Panc1 (cell line): ENCODE measurements around the gene TMEM273. TPM values are rescaled to one million over a fixed set of nuclear protein-coding genes. Genes with fewer than 3 reads are reported as not detected.

Source experiments
- ATAC-seq: fragments of 200-7000 bp; cut with Tn5 transposase; 2 replicates; pipeline ENCODE4 v1.9.1; 2020; ENCODE audit warnings: mild to moderate bottlenecking, moderate library complexity
- BruUV-seq: library from RNA; stranded (reverse); fragments of 400-500 nt; replicated peaks from 2 replicates; lab custom pipeline; 2021; lab: Mats Ljungman, UMichigan
- CTCF ChIA-PET: fragments of 300-600 bp; sonication (Branson Sonifier 250); formaldehyde crosslinking; loops from one replicate; lab custom pipeline; 2022; ENCODE audit warnings: antibody characterized with exemption; lab: Charles Lee
- POLR2A ChIA-PET: fragments of 300-600 bp; sonication (Branson Sonifier 250); formaldehyde crosslinking; loops from one replicate; lab custom pipeline; 2022; ENCODE audit warnings: antibody characterized with exemption; lab: Charles Lee
- DNase-seq: peaks from one replicate; pipeline ENCODE4 v3.0.0-alpha.2; 2010; ENCODE audit warnings: low read depth, low spot score
- H3K27ac ChIP-seq: 2 replicates; pipeline ENCODE4 v1.5.1; 2011; ENCODE audit warnings: mild to moderate bottlenecking, low read length, inconsistent platforms
- H3K27me3 ChIP-seq: fragments of 200-500 bp; sonication (Bioruptor generic); 2 replicates; pipeline ENCODE4 v1.6.0; 2014; ENCODE audit warnings: low read length, inconsistent platforms; ENCODE audit not compliant: control insufficient read depth, insufficient read depth
- H3K36me3 ChIP-seq: fragments of 200-500 bp; sonication (Bioruptor generic); 2 replicates; pipeline ENCODE4 v1.5.1; 2014; ENCODE audit warnings: inconsistent platforms, mild to moderate bottlenecking, low read length, moderate library complexity; ENCODE audit not compliant: control insufficient read depth, insufficient read depth
- H3K4me1 ChIP-seq: 2 replicates; pipeline ENCODE4 v1.5.1; 2011; ENCODE audit warnings: inconsistent platforms, mild to moderate bottlenecking, low read length, moderate library complexity; ENCODE audit not compliant: control insufficient read depth, insufficient read depth
- H3K4me3 ChIP-seq, 2 experiments: 2 replicates each; pipeline ENCODE4 v1.5.1; 2011 to 2012; ENCODE audit warnings: low read depth in 2 of 2, low read length in 2 of 2, mild to moderate bottlenecking in 2 of 2, inconsistent platforms in 1 of 2, moderate library complexity in 1 of 2
- H3K9me3 ChIP-seq: fragments of 200-500 bp; sonication (Bioruptor generic); 2 replicates; pipeline ENCODE4 v1.5.1; 2014; ENCODE audit warnings: low read depth, mild to moderate bottlenecking, inconsistent platforms, low read length, moderate library complexity; ENCODE audit not compliant: control insufficient read depth, insufficient read depth
- POLR2AphosphoS5 ChIP-seq: IDR thresholded peaks from 2 replicates; pipeline ENCODE4 v1.6.1; 2012; ENCODE audit warnings: mild to moderate bottlenecking, low read depth, low read length, moderate library complexity
- SIN3A ChIP-seq: IDR thresholded peaks from 2 replicates; pipeline ENCODE4 v1.6.1; 2012; ENCODE audit warnings: low read depth, mild to moderate bottlenecking, low read length, moderate library complexity, borderline replicate concordance; ENCODE audit not compliant: insufficient read depth
- TCF7L2 ChIP-seq: IDR thresholded peaks from 2 replicates; pipeline ENCODE4 v1.6.1; 2011; ENCODE audit warnings: mild to moderate bottlenecking, low read depth, low read length, inconsistent platforms
- in situ Hi-C: cut with HindIII; loops from 2 replicates; pipeline ENCODE4 v1.10.0; 2016; ENCODE audit warnings: low sequenced_read_pairs, low pct_unique_long_range_greater_than_20kb
- intact Hi-C: fragments of 100-400 bp; cut with micrococcal nuclease; formaldehyde crosslinking; loops from one replicate; pipeline ENCODE4 v1.10.0; 2022; ENCODE audit not compliant: unreplicated experiment
- total RNA-seq: library from RNA; stranded (reverse); gene quantifications from one replicate; pipeline ENCODE4 v1.2.1, GENCODE V29; 2021; ENCODE audit not compliant: unreplicated experiment
- TF ChIP-seq, protein P1 (sequence below): fragments of 450-650 bp; IDR thresholded peaks from 2 replicates; pipeline ENCODE4 v1.5.1; 2017; ENCODE audit warnings: mild to moderate bottlenecking
- TF ChIP-seq, protein P2 (sequence below), 2 experiments: IDR thresholded peaks; 2 replicates each; pipeline ENCODE4 v1.6.1; 2011 to 2012; ENCODE audit warnings: low read depth in 2 of 2, control low read depth in 1 of 2, low read length in 1 of 2, mild to moderate bottlenecking in 1 of 2, moderate library complexity in 1 of 2; ENCODE audit not compliant: insufficient read depth in 1 of 2

The TMEM273 gene
- total RNA-seq, 1 experiment from 2014 or later: 0.23 TPM

GRCh38 chr10:49161411-49161997 lies 26.7 kb downstream of the TMEM273 start:
- BruUV-seq: no TSS peak
- intact Hi-C loops: loop anchor here (5.0 kb wide), 2 partner anchors 179 to 504 kb away; no protein-coding TSS in a partner anchor
- ATAC-seq (no peak; the same call in 1 of the 2 replicates), DNase-seq (no peak)
- TF ChIP-seq, protein P1, sequence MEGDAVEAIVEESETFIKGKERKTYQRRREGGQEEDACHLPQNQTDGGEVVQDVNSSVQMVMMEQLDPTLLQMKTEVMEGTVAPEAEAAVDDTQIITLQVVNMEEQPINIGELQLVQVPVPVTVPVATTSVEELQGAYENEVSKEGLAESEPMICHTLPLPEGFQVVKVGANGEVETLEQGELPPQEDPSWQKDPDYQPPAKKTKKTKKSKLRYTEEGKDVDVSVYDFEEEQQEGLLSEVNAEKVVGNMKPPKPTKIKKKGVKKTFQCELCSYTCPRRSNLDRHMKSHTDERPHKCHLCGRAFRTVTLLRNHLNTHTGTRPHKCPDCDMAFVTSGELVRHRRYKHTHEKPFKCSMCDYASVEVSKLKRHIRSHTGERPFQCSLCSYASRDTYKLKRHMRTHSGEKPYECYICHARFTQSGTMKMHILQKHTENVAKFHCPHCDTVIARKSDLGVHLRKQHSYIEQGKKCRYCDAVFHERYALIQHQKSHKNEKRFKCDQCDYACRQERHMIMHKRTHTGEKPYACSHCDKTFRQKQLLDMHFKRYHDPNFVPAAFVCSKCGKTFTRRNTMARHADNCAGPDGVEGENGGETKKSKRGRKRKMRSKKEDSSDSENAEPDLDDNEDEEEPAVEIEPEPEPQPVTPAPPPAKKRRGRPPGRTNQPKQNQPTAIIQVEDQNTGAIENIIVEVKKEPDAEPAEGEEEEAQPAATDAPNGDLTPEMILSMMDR: peak; percentile 41; the same call in 1 of the 2 replicates
- TF ChIP-seq SIN3A (no peak), POLR2AphosphoS5 (no peak), TCF7L2 (no peak)
- TF ChIP-seq, protein P2, sequence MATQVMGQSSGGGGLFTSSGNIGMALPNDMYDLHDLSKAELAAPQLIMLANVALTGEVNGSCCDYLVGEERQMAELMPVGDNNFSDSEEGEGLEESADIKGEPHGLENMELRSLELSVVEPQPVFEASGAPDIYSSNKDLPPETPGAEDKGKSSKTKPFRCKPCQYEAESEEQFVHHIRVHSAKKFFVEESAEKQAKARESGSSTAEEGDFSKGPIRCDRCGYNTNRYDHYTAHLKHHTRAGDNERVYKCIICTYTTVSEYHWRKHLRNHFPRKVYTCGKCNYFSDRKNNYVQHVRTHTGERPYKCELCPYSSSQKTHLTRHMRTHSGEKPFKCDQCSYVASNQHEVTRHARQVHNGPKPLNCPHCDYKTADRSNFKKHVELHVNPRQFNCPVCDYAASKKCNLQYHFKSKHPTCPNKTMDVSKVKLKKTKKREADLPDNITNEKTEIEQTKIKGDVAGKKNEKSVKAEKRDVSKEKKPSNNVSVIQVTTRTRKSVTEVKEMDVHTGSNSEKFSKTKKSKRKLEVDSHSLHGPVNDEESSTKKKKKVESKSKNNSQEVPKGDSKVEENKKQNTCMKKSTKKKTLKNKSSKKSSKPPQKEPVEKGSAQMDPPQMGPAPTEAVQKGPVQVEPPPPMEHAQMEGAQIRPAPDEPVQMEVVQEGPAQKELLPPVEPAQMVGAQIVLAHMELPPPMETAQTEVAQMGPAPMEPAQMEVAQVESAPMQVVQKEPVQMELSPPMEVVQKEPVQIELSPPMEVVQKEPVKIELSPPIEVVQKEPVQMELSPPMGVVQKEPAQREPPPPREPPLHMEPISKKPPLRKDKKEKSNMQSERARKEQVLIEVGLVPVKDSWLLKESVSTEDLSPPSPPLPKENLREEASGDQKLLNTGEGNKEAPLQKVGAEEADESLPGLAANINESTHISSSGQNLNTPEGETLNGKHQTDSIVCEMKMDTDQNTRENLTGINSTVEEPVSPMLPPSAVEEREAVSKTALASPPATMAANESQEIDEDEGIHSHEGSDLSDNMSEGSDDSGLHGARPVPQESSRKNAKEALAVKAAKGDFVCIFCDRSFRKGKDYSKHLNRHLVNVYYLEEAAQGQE (IDR thresholded peaks at IDR 0.05; ENCODE audit: insufficient read depth in 1 of 2, low read depth in 2 of 2, low read length in 1 of 2): no peak
- H3K27ac ChIP-seq: no peak overlapping the region
- H3K4me1 ChIP-seq: no peaks in the 10 kb centered on the region
- H3K4me3 ChIP-seq: no peak overlapping the region
- POLR2A ChIA-PET: no interaction called here
- in situ Hi-C loops: no loop called here
- H3K27me3 ChIP-seq: peaks cover 6% of the 10 kb centered on the region
- no peaks in the 10 kb centered on the region for H3K36me3 ChIP-seq
- H3K9me3 ChIP-seq: no peaks in the 10 kb centered on the region
- CTCF ChIA-PET: interaction anchor here (0.7 to 1.7 kb wide), 2 partner anchors 48 to 503 kb away, joined by 3 to 6 read pairs; no protein-coding TSS in a partner anchor

- BruUV-seq: no TSS peak
- H3K36me3 ChIP-seq: no peaks in the 10 kb centered on the region
- CTCF ChIA-PET: interaction anchor here (0.7 to 1.7 kb wide), 2 partner anchors 47 to 503 kb away, joined by 3 to 6 read pairs; no protein-coding TSS in a partner anchor
- POLR2A ChIA-PET: no interaction called here
- H3K4me1 ChIP-seq: no peaks in the 10 kb centered on the region
- H3K27ac ChIP-seq: no peak overlapping the region
- no peaks in the 10 kb centered on the region for H3K9me3 ChIP-seq
- TF ChIP-seq POLR2AphosphoS5 (no peak), TCF7L2 (no peak), SIN3A (no peak)
- TF ChIP-seq, protein P2 (IDR thresholded peaks at IDR 0.05; ENCODE audit: insufficient read depth in 1 of 2, low read depth in 2 of 2, low read length in 1 of 2): no peak
- TF ChIP-seq, protein P1: no peak
- H3K27me3 ChIP-seq: peaks cover 9% of the 10 kb centered on the region
- H3K4me3 ChIP-seq: no peak overlapping the region
- ATAC-seq: no peak
- DNase-seq: no peak
- intact Hi-C loops: loop anchor here (5.0 kb wide), 2 partner anchors 179 to 504 kb away; no protein-coding TSS in a partner anchor
- in situ Hi-C loops: no loop called here
Measured at GRCh38 chr10:49160814-49161213, 27.4 kb downstream of the TMEM273 start.
